NCI-H2029 treated with DMSO at 0.1 percent for 48 hours (cell line): ENCODE data around the gene ITGB7.

Experiments
- DNase-seq: peaks from one replicate; lab custom pipeline; 2025; lab: John Stamatoyannopoulos, UW

The ITGB7 gene

GRCh38 chr12:53196486-53196885 lies 10.6 kb downstream of the ITGB7 start:
- no peak for DNase-seq

- no peak for DNase-seq
Observed at GRCh38 chr12:53195516-53196420, 11.3 kb downstream of the ITGB7 start.

GRCh38 chr12:53194973-53195372 lies 12.1 kb downstream of the ITGB7 start:
- DNase-seq, result no peak

- DNase-seq, result no peak
Observed at GRCh38 chr12:53193985-53194716, 12.9 kb downstream of the ITGB7 start.

- DNase-seq, result no peak
Observed at GRCh38 chr12:53193040-53193439, 14.0 kb downstream of the ITGB7 start.

- no peak for DNase-seq
Observed at GRCh38 chr12:53192531-53193021, 14.5 kb downstream of the ITGB7 start.

- DNase-seq, result no peak
Observed at GRCh38 chr12:53191885-53192530, 15.0 kb downstream of the ITGB7 start.

GRCh38 chr12:53191096-53191884 lies 15.8 kb downstream of the ITGB7 start:
- DNase-seq, result no peak

GRCh38 chr12:53190108-53190729 lies 16.8 kb downstream of the ITGB7 start:
- peak; percentile 60 for DNase-seq

GRCh38 chr12:53187145-53187899 lies 19.7 kb downstream of the ITGB7 start:
- no peak for DNase-seq

- no peak for DNase-seq
Observed at GRCh38 chr12:53186745-53187144, 20.3 kb downstream of the ITGB7 start.

- DNase-seq, result no peak
Observed at GRCh38 chr12:53185582-53186153, 21.4 kb downstream of the ITGB7 start.

GRCh38 chr12:53184828-53185227 lies 22.2 kb downstream of the ITGB7 start:
- DNase-seq, result no peak

- DNase-seq, result no peak
Observed at GRCh38 chr12:53182903-53183302, 24.1 kb downstream of the ITGB7 start.

GRCh38 chr12:53181935-53182334 lies 25.1 kb downstream of the ITGB7 start:
- no peak for DNase-seq

- DNase-seq, result no peak
Observed at GRCh38 chr12:53180931-53181645, 26.0 kb downstream of the ITGB7 start.

- peak; percentile 86 for DNase-seq
Observed at GRCh38 chr12:53180220-53180930, 26.7 kb downstream of the ITGB7 start, which contains the start of the genes CSAD and ZNF740. Gene CSAD (minus strand): TSS chr12:53180925. CDS start chr12:53173470, 7,455 bp downstream. Gene ZNF740 (plus strand): TSS chr12:53180722. CDS start chr12:53181984, 1,262 bp downstream.

GRCh38 chr12:53179687-53180219 lies 27.3 kb downstream of the ITGB7 start:
- no peak for DNase-seq
